Transverse colon (tissue), 4 donors: ENCODE data around the gene GPX2. TPM values are rescaled to one million over a fixed set of nuclear protein-coding genes. Genes with fewer than 3 reads are reported as not detected.
A peak's percentile ranks its signal among the peaks of the same experiment; 100 is the strongest.

ENCODE experiments used
- DNase-seq: peaks from one replicate; pipeline ENCODE4 v3.0.0-alpha.2; 2019
- H3K27ac ChIP-seq, 4 donors: fragments of 200-600 bp; sonication (generic); 2 replicates each; pipeline ENCODE4 v1.5.1; 2016 to 2018; ENCODE audit warnings: inconsistent platforms in 4 of 4
- H3K27me3 ChIP-seq: fragments of 200-600 bp; sonication (generic); 2 replicates; pipeline ENCODE4 v1.5.1; 2017; ENCODE audit warnings: inconsistent platforms
- H3K36me3 ChIP-seq, 4 donors: fragments of 200-600 bp; sonication (generic); 2 replicates each; pipeline ENCODE4 v1.5.1; 2017 to 2019; ENCODE audit warnings: inconsistent platforms in 4 of 4
- H3K4me1 ChIP-seq, 4 donors: fragments of 200-600 bp; sonication (generic); 2 replicates each; pipeline ENCODE4 v1.5.1; 2017 to 2020; ENCODE audit warnings: inconsistent platforms in 4 of 4
- H3K4me3 ChIP-seq, 4 donors: fragments of 200-600 bp; sonication (generic); 1 replicate in 1 of 4; 2 replicates in 3 of 4; pipeline versions ENCODE4 v1.5.1 to v1.6.1; 2017 to 2019; ENCODE audit warnings: inconsistent platforms in 4 of 4
- H3K9me3 ChIP-seq, 2 donors: fragments of 200-600 bp; sonication (generic); 2 replicates each; pipeline ENCODE4 v1.5.1; 2017 to 2019; ENCODE audit warnings: inconsistent platforms in 2 of 2
- CTCF ChIP-seq, 5 experiments: fragments of 200-600 bp in 3 of 5; fragments of 450-650 bp in 2 of 5; sonication (generic) in 3 of 5; IDR thresholded peaks; 1 replicate in 2 of 5; 2 replicates in 3 of 5; pipeline ENCODE4 v1.5.1; 2016 to 2017; ENCODE audit warnings: antibody characterized with exemption in 5 of 5, inconsistent platforms in 3 of 5, mild to moderate bottlenecking in 2 of 5, moderate library complexity in 1 of 5
- EP300 ChIP-seq: sonication (generic); formaldehyde crosslinking; IDR thresholded peaks from one replicate; pipeline ENCODE4 v1.6.1; 2017; ENCODE audit warnings: antibody characterized with exemption, low read depth
- POLR2A ChIP-seq: fragments of 450-650 bp; IDR thresholded peaks from one replicate; pipeline ENCODE4 v1.6.1; 2016; ENCODE audit warnings: antibody characterized with exemption, mild to moderate bottlenecking, moderate library complexity
- POLR2AphosphoS5 ChIP-seq, 3 donors: sonication (generic); formaldehyde crosslinking; IDR thresholded peaks; one replicate each; pipeline ENCODE4 v1.6.1; 2016; ENCODE audit warnings: antibody characterized with exemption in 3 of 3
- WGBS, 2 donors: methylation state at CpG; one replicate each; pipeline ENCODE4 v1.1.5; 2018; ENCODE audit warnings: low coverage in 1 of 2; 5-methylcytosine and 5-hydroxymethylcytosine counted together
- in situ Hi-C, 4 donors: fragments of 200-750 bp; cut with MboI; loops; one replicate each; pipeline versions ENCODE4 v1.15.0 to v1.15.1; 2017; ENCODE audit warnings: low sequenced_read_pairs in 3 of 4, low pct_ligation_motif_present in 1 of 4, low pct_unique_long_range_greater_than_20kb in 1 of 4
- intact Hi-C: fragments of 100-400 bp; cut with DNase I; formaldehyde crosslinking; loops from one replicate; pipeline ENCODE4 v1.15.1; 2023; ENCODE audit warnings: low total_unique reads
- total RNA-seq, 4 donors: library from RNA; depleted of rRNA; stranded (reverse); fragments of >200 nt; gene quantifications; one replicate each; pipeline ENCODE4 v1.1.0, GENCODE V29; 2016

Gene GPX2
- total RNA-seq, 4 donors from 2014 or later, result 7.9 to 292 (median 204) TPM

GRCh38 chr14:64919215-64919614 is 23.3 kb downstream of the GPX2 start:
- TF ChIP-seq EP300, result no peak
- no peak for TF ChIP-seq CTCF (IDR thresholded peaks at IDR 0.05)
- no peak for TF ChIP-seq POLR2A
- no peak for TF ChIP-seq POLR2AphosphoS5 (IDR thresholded peaks at IDR 0.05)
- Histone ChIP-seq H3K27me3 (no peaks in the 10 kb centered on the region), H3K4me1 (peaks cover 7 to 38% (median 10%) of the 10 kb centered on the region in 4 donors), H3K4me3 (no peak overlapping the region), H3K9me3 (no peaks in the 10 kb centered on the region), H3K27ac (no peak overlapping the region), H3K36me3 (peaks cover 0 to 5% (median 2%) of the 10 kb centered on the region in 4 donors)
- intact Hi-C loops, result no loop called here
- in situ Hi-C loops, result no loop called here
- DNase-seq, result no peak

GRCh38 chr14:64918216-64918615 is 24.3 kb downstream of the GPX2 start:
- Histone ChIP-seq H3K9me3 (no peaks in the 10 kb centered on the region), H3K36me3 (no peaks in the 10 kb centered on the region), H3K27me3 (no peaks in the 10 kb centered on the region), H3K27ac (no peak overlapping the region), H3K4me1 (peaks cover 7 to 42% (median 12%) of the 10 kb centered on the region in 4 donors), H3K4me3 (no peak overlapping the region)
- WGBS, 2 donors, result 83 to 92% methylated on average over 3 to 4 of the region's 4 CpGs
- intact Hi-C loops, result no loop called here
- in situ Hi-C loops, result no loop called here
- TF ChIP-seq POLR2AphosphoS5 (IDR thresholded peaks at IDR 0.05) (no peak), CTCF (IDR thresholded peaks at IDR 0.05) (no peak), POLR2A (no peak), EP300 (no peak)
- DNase-seq, result no peak

GRCh38 chr14:64915797-64916196 is 26.7 kb downstream of the GPX2 start:
- H3K9me3 ChIP-seq, result no peaks in the 10 kb centered on the region
- H3K36me3 ChIP-seq, result no peaks in the 10 kb centered on the region
- no peak for DNase-seq
- WGBS, 2 donors, result 82 to 84% methylated on average over 2 of the region's 2 CpGs
- in situ Hi-C loops, result no loop called here
- peak overlapping the region in 1 of 4 donors; percentile 90 for H3K4me3 ChIP-seq
- no peaks in the 10 kb centered on the region for H3K27me3 ChIP-seq
- TF ChIP-seq POLR2AphosphoS5 (IDR thresholded peaks at IDR 0.05), result no peak
- TF ChIP-seq POLR2A, result no peak
- TF ChIP-seq EP300, result no peak
- no peak for TF ChIP-seq CTCF (IDR thresholded peaks at IDR 0.05)
- no peak overlapping the region for H3K27ac ChIP-seq
- peaks cover 7 to 42% (median 12%) of the 10 kb centered on the region in 4 donors for H3K4me1 ChIP-seq
- intact Hi-C loops, result no loop called here

GRCh38 chr14:64915029-64915424 is 27.5 kb downstream of the GPX2 start:
- DNase-seq, result no peak
- no peaks in the 10 kb centered on the region for H3K27me3 ChIP-seq
- H3K4me3 ChIP-seq, result peak overlapping the region; percentile 79 to 99 (median 94)
- peaks cover 7 to 42% (median 12%) of the 10 kb centered on the region in 4 donors for H3K4me1 ChIP-seq
- TF ChIP-seq EP300, result no peak
- no peak for TF ChIP-seq CTCF (IDR thresholded peaks at IDR 0.05)
- TF ChIP-seq POLR2A, result no peak
- TF ChIP-seq POLR2AphosphoS5 (IDR thresholded peaks at IDR 0.05), result no peak
- intact Hi-C loops, result no loop called here
- no peaks in the 10 kb centered on the region for H3K36me3 ChIP-seq
- in situ Hi-C loops, result no loop called here
- peak overlapping the region; percentile 92 to 99 (median 97) for H3K27ac ChIP-seq
- H3K9me3 ChIP-seq, result no peaks in the 10 kb centered on the region
- 15 to 20% methylated on average over 2 to 4 of the region's 4 CpGs for WGBS, 2 donors
